MCF 10A (cell line): ENCODE results near the gene NPTX2. TPM values are rescaled to one million over a fixed set of nuclear protein-coding genes. Genes with fewer than 3 reads are reported as not detected.

Experiments
- BruUV-seq: library from RNA; stranded (reverse); fragments of 400-500 nt; replicated peaks from 2 replicates; lab custom pipeline; 2021; lab: Mats Ljungman, UMichigan
- CTCF ChIA-PET: fragments of 300-600 bp; sonication (Branson Sonifier 250); formaldehyde crosslinking; extraction: SDS; loops from one replicate; lab custom pipeline; 2021; ENCODE audit warnings: antibody characterized with exemption, inconsistent platforms; lab: Yijun Ruan, JAX
- POLR2A ChIA-PET: fragments of 300-600, 350-650 bp; sonication (Branson Sonifier 250); formaldehyde crosslinking; extraction: SDS; loops from one replicate; lab custom pipeline; 2020; ENCODE audit warnings: antibody characterized with exemption, inconsistent platforms; lab: Yijun Ruan, JAX
- DNase-seq: peaks from one replicate; pipeline ENCODE4 v3.0.0-alpha.2; 2018; ENCODE audit not compliant: unreplicated experiment
- H3K27ac Mint-ChIP-seq: one replicate; pipeline ENCODE4 v1.8.0; 2022; ENCODE audit warnings: mild to moderate bottlenecking, low read depth, mixed read lengths; ENCODE audit not compliant: unreplicated experiment
- H3K27me3 Mint-ChIP-seq: one replicate; pipeline ENCODE4 v1.8.0; 2022; ENCODE audit warnings: mixed read lengths; ENCODE audit not compliant: insufficient read depth, unreplicated experiment
- H3K36me3 Mint-ChIP-seq: one replicate; pipeline ENCODE4 v1.8.0; 2022; ENCODE audit warnings: mild to moderate bottlenecking, moderate library complexity, mixed read lengths; ENCODE audit not compliant: insufficient read depth, unreplicated experiment
- H3K4me1 Mint-ChIP-seq: one replicate; pipeline ENCODE4 v1.8.0; 2022; ENCODE audit warnings: mixed read lengths; ENCODE audit not compliant: insufficient read depth, unreplicated experiment
- H3K4me3 Mint-ChIP-seq: one replicate; pipeline ENCODE4 v1.8.0; 2022; ENCODE audit warnings: mild to moderate bottlenecking, moderate library complexity, mixed read lengths; ENCODE audit not compliant: unreplicated experiment
- H3K9me3 Mint-ChIP-seq: one replicate; pipeline ENCODE4 v1.8.0; 2022; ENCODE audit warnings: mixed read lengths; ENCODE audit not compliant: unreplicated experiment
- CTCF ChIP-seq: fragments of 200-600 bp; IDR thresholded peaks from one replicate; pipeline ENCODE4 v1.8.0; 2022; ENCODE audit warnings: antibody characterized with exemption, mild to moderate bottlenecking; ENCODE audit not compliant: unreplicated experiment
- intact Hi-C: fragments of 100-400 bp; cut with micrococcal nuclease; formaldehyde crosslinking; loops from 2 replicates; pipeline ENCODE4 v1.14.1; 2022
- total RNA-seq: library from RNA; stranded (reverse); gene quantifications from 2 replicates; pipeline ENCODE4 v1.2.3, GENCODE V29; 2022

NPTX2 gene
- total RNA-seq, 1 experiment from 2014 or later = not detected

DNA sequence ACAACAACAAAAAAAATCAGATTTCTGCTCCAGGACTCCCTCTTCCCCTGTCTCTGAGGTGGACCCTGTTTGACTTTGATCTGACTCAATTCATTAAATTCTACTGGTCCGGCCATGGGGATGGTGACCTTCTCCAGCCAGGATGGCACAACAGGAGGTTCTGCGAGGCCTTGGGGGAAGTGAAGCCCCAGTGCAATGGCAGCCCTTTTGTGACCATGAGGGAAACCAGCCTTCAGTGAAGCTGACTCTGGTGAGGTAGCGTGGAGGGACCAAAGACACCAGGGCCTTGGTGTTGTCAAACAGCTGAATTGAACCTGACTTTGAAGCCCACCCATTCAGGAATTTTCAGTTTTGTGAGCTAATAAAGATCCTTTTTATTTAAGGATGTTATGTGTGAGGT, 44.5 kb downstream of the NPTX2 start:
- no peak overlapping the region for H3K27ac Mint-ChIP-seq
- H3K36me3 Mint-ChIP-seq = no peaks in the 10 kb centered on the region
- H3K27me3 Mint-ChIP-seq = no peaks in the 10 kb centered on the region
- TF ChIP-seq CTCF = no peak
- no peaks in the 10 kb centered on the region for H3K9me3 Mint-ChIP-seq
- intact Hi-C loops = no loop called here
- ChIA-PET POLR2A (no interaction called here), CTCF (no interaction called here)
- BruUV-seq = no TSS peak
- H3K4me1 Mint-ChIP-seq = no peaks in the 10 kb centered on the region
- DNase-seq = no peak
- H3K4me3 Mint-ChIP-seq = no peak overlapping the region

DNA sequence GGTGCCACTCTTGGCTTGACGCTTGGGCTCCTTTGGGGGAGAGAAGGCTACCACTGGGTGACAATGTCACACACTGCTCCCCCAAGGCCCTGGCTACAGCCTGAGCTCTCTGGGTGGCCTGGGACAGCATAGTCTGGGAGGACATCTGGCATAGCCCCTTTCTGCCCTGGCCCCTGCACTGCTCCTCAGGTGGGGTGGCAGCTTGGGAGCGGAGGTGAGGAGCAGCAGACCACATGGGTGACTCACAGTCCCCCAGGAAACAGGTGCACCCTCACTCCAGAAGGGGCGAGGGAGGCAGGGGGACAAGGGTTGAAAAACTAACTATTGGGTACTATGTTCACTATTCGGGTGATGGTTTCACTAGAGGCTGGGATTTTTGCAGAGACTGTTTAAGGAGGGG, 45.2 kb downstream of the NPTX2 start:
- Mint-ChIP-seq H3K27me3 (no peaks in the 10 kb centered on the region), H3K9me3 (no peaks in the 10 kb centered on the region), H3K27ac (no peak overlapping the region), H3K4me1 (no peaks in the 10 kb centered on the region), H3K4me3 (no peak overlapping the region), H3K36me3 (no peaks in the 10 kb centered on the region)
- no peak for TF ChIP-seq CTCF
- intact Hi-C loops = no loop called here
- no TSS peak for BruUV-seq
- POLR2A ChIA-PET = no interaction called here
- no peak for DNase-seq
- CTCF ChIA-PET = no interaction called here

GRCh38 chr7:98664882-98665281, 47.8 kb downstream of the NPTX2 start:
- Mint-ChIP-seq H3K27ac (no peak overlapping the region), H3K4me3 (no peak overlapping the region), H3K9me3 (no peaks in the 10 kb centered on the region), H3K36me3 (no peaks in the 10 kb centered on the region), H3K4me1 (no peaks in the 10 kb centered on the region), H3K27me3 (no peaks in the 10 kb centered on the region)
- intact Hi-C loops = no loop called here
- ChIA-PET POLR2A (no interaction called here), CTCF (no interaction called here)
- no TSS peak for BruUV-seq
- TF ChIP-seq CTCF = no peak
- no peak for DNase-seq

DNA sequence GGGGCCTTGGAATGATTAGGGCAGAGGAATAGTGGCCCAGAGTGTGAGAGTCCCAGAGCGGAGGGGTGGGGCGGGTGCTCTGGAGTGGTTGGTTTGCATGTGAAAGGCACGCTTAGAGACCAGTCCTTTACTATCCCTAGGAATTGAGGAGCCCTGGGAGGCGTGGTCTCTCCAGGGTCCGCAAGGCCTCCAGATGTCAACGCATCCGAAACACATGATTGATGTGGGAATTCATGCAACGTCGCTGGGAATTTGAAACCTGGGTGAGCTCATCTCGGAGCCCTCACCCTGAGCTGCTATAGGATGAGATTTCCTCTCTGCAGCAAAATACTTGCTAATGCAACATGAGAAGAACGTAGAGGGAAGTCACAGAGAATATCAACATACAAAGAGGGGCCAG, 51.2 kb downstream of the NPTX2 start:
- Mint-ChIP-seq H3K4me1 (no peaks in the 10 kb centered on the region), H3K27ac (no peak overlapping the region), H3K4me3 (no peak overlapping the region), H3K9me3 (no peaks in the 10 kb centered on the region), H3K36me3 (no peaks in the 10 kb centered on the region), H3K27me3 (no peaks in the 10 kb centered on the region)
- ChIA-PET POLR2A (no interaction called here), CTCF (interaction anchor here (0.9 kb wide), 1 partner anchor 223 kb away, joined by 3 read pairs; no protein-coding TSS in a partner anchor)
- TF ChIP-seq CTCF = no peak
- BruUV-seq = no TSS peak
- no peak for DNase-seq
- intact Hi-C loops = no loop called here
